Trophoblast cell (in vitro differentiated cells and primary cell): Measurements from ENCODE around the gene SGPP2.

Experiments
- DNase-seq, 2 donors: peaks; one replicate each; pipeline ENCODE4 v3.0.0-alpha.2; 2016
- H2AFZ ChIP-seq: 2 replicates; pipeline ENCODE4 v1.6.1; 2013; ENCODE audit warnings: low read length, moderate library complexity, mild to moderate bottlenecking; ENCODE audit not compliant: insufficient read depth, poor library complexity
- H2AK5ac ChIP-seq: 2 replicates; pipeline ENCODE4 v1.6.1; 2013; ENCODE audit warnings: mild to moderate bottlenecking, low read length
- H2BK120ac ChIP-seq: 2 replicates; pipeline ENCODE4 v1.6.1; 2013; ENCODE audit warnings: low read length, mild to moderate bottlenecking, moderate library complexity; ENCODE audit not compliant: insufficient read depth, poor library complexity
- H2BK12ac ChIP-seq: 2 replicates; pipeline ENCODE4 v1.6.1; 2013; ENCODE audit warnings: mild to moderate bottlenecking, low read length, moderate library complexity
- H2BK5ac ChIP-seq: 2 replicates; pipeline ENCODE4 v1.6.1; 2013; ENCODE audit warnings: low read length, low read depth, moderate library complexity, mild to moderate bottlenecking; ENCODE audit not compliant: poor library complexity
- H3K14ac ChIP-seq: 2 replicates; pipeline ENCODE4 v1.6.1; 2013; ENCODE audit warnings: mild to moderate bottlenecking, low read length
- H3K18ac ChIP-seq: 2 replicates; pipeline ENCODE4 v1.6.1; 2013; ENCODE audit warnings: mild to moderate bottlenecking, low read length
- H3K23ac ChIP-seq: 2 replicates; pipeline ENCODE4 v1.6.1; 2013; ENCODE audit warnings: low read length
- H3K27ac ChIP-seq: 2 replicates; pipeline ENCODE4 v1.5.1; 2013; ENCODE audit warnings: low read depth, mild to moderate bottlenecking, inconsistent platforms, low read length, moderate library complexity
- H3K27me3 ChIP-seq: 2 replicates; pipeline ENCODE4 v1.6.1; 2013; ENCODE audit warnings: inconsistent platforms, mild to moderate bottlenecking, low read length, moderate library complexity; ENCODE audit not compliant: insufficient read depth
- H3K36me3 ChIP-seq, 2 experiments: 1 replicate in 1 of 2; 2 replicates in 1 of 2; pipeline ENCODE4 v1.6.1; 2013; ENCODE audit warnings: low read length in 2 of 2, mild to moderate bottlenecking in 2 of 2, moderate library complexity in 1 of 2; ENCODE audit not compliant: insufficient read depth in 2 of 2, control insufficient read depth in 1 of 2
- H3K4ac ChIP-seq: 2 replicates; pipeline ENCODE4 v1.6.1; 2013; ENCODE audit warnings: low read depth, mild to moderate bottlenecking, low read length, moderate library complexity
- H3K4me1 ChIP-seq, 2 experiments: 1 replicate in 1 of 2; 2 replicates in 1 of 2; pipeline ENCODE4 v1.6.1; 2013; ENCODE audit warnings: low read length in 2 of 2, mild to moderate bottlenecking in 2 of 2, moderate library complexity in 1 of 2; ENCODE audit not compliant: insufficient read depth in 2 of 2, control insufficient read depth in 1 of 2
- H3K4me2 ChIP-seq: 2 replicates; pipeline ENCODE4 v1.6.1; 2013; ENCODE audit warnings: inconsistent platforms, mild to moderate bottlenecking, low read length, moderate library complexity
- H3K4me3 ChIP-seq: 2 replicates; pipeline ENCODE4 v1.5.1; 2013; ENCODE audit warnings: mild to moderate bottlenecking, low read depth, low read length, inconsistent platforms
- H3K79me1 ChIP-seq: one replicate; pipeline ENCODE4 v1.6.1; 2013; ENCODE audit warnings: low read length
- H3K79me2 ChIP-seq: 2 replicates; pipeline ENCODE4 v1.6.1; 2013; ENCODE audit warnings: low read length, mild to moderate bottlenecking; ENCODE audit not compliant: control insufficient read depth, insufficient read depth, poor library complexity
- H3K9ac ChIP-seq: 2 replicates; pipeline ENCODE4 v1.6.1; 2013; ENCODE audit warnings: mild to moderate bottlenecking, low read length
- H3K9me3 ChIP-seq: 2 replicates; pipeline ENCODE4 v1.6.1; 2013; ENCODE audit warnings: low read depth, mild to moderate bottlenecking, control low read depth, inconsistent platforms, low read length; ENCODE audit not compliant: insufficient read depth
- H4K12ac ChIP-seq: 2 replicates; pipeline ENCODE4 v1.6.1; 2013; ENCODE audit warnings: low read depth, mild to moderate bottlenecking, low read length, moderate library complexity
- H4K8ac ChIP-seq: 2 replicates; pipeline ENCODE4 v1.6.1; 2013; ENCODE audit warnings: low read depth, mild to moderate bottlenecking, low read length, moderate library complexity
- H4K91ac ChIP-seq: one replicate; pipeline ENCODE4 v1.6.1; 2013; ENCODE audit warnings: low read depth, mild to moderate bottlenecking, low read length, moderate library complexity
- WGBS: extraction: QIAGEN DNeasy Blood & Tissue Kit; methylation state at CpG from one replicate; pipeline ENCODE4 v1.1.7; 2013; ENCODE audit warnings: missing lambda C conversion rate; ENCODE audit not compliant: insufficient read length, insufficient coverage; ENCODE audit errors: extremely low coverage; 5-methylcytosine and 5-hydroxymethylcytosine counted together

SGPP2 gene

GRCh38 chr2:222468346-222468745 is 44.0 kb downstream of the SGPP2 start:
- H4K12ac ChIP-seq, result no peak overlapping the region
- no peak overlapping the region for H2BK120ac ChIP-seq
- H3K4me3 ChIP-seq, result no peak overlapping the region
- no peaks in the 10 kb centered on the region for H3K4me1 ChIP-seq
- H3K23ac ChIP-seq, result no peak overlapping the region
- no peak overlapping the region for H3K4ac ChIP-seq
- H3K27me3 ChIP-seq, result no peaks in the 10 kb centered on the region
- no peak for DNase-seq
- no peak overlapping the region for H4K91ac ChIP-seq
- no peak overlapping the region for H3K9ac ChIP-seq
- no CpG with 5 or more reads among the region's 4 CpGs for WGBS
- H3K79me2 ChIP-seq, result no peaks in the 10 kb centered on the region
- H2BK5ac ChIP-seq, result no peak overlapping the region
- no peak overlapping the region for H2BK12ac ChIP-seq
- H3K18ac ChIP-seq, result no peak overlapping the region
- H3K14ac ChIP-seq, result no peak overlapping the region
- H3K36me3 ChIP-seq, result no peaks in the 10 kb centered on the region
- no peak overlapping the region for H2AK5ac ChIP-seq
- no peak overlapping the region for H2AFZ ChIP-seq
- no peaks in the 10 kb centered on the region for H3K9me3 ChIP-seq
- H4K8ac ChIP-seq, result no peak overlapping the region
- H3K4me2 ChIP-seq, result no peak overlapping the region
- H3K79me1 ChIP-seq, result no peaks in the 10 kb centered on the region
- no peak overlapping the region for H3K27ac ChIP-seq

- no peak overlapping the region for H2AFZ ChIP-seq
- no peak overlapping the region for H4K12ac ChIP-seq
- H3K79me1 ChIP-seq, result no peaks in the 10 kb centered on the region
- H3K18ac ChIP-seq, result no peak overlapping the region
- H3K9me3 ChIP-seq, result no peaks in the 10 kb centered on the region
- no CpG with 5 or more reads among the region's 5 CpGs for WGBS
- no peak overlapping the region for H2AK5ac ChIP-seq
- DNase-seq, result no peak
- H4K91ac ChIP-seq, result no peak overlapping the region
- H3K23ac ChIP-seq, result no peak overlapping the region
- no peak overlapping the region for H2BK12ac ChIP-seq
- no peak overlapping the region for H3K14ac ChIP-seq
- H2BK120ac ChIP-seq, result no peak overlapping the region
- no peaks in the 10 kb centered on the region for H3K27me3 ChIP-seq
- H4K8ac ChIP-seq, result no peak overlapping the region
- no peak overlapping the region for H3K4ac ChIP-seq
- no peaks in the 10 kb centered on the region for H3K36me3 ChIP-seq
- H3K4me2 ChIP-seq, result no peak overlapping the region
- H3K4me1 ChIP-seq, result no peaks in the 10 kb centered on the region
- no peak overlapping the region for H3K27ac ChIP-seq
- no peak overlapping the region for H3K4me3 ChIP-seq
- no peak overlapping the region for H2BK5ac ChIP-seq
- no peaks in the 10 kb centered on the region for H3K79me2 ChIP-seq
- H3K9ac ChIP-seq, result no peak overlapping the region
Observed at GRCh38 chr2:222470802-222471468, 46.6 kb downstream of the SGPP2 start.

GRCh38 chr2:222477962-222478608 is 53.7 kb downstream of the SGPP2 start:
- no peak overlapping the region for H2BK12ac ChIP-seq
- no peak overlapping the region for H4K91ac ChIP-seq
- H3K4me1 ChIP-seq, result no peaks in the 10 kb centered on the region
- H3K36me3 ChIP-seq, result no peaks in the 10 kb centered on the region
- no peak overlapping the region for H3K4ac ChIP-seq
- no peaks in the 10 kb centered on the region for H3K9me3 ChIP-seq
- no CpG with 5 or more reads among the region's 14 CpGs for WGBS
- H3K4me3 ChIP-seq, result no peak overlapping the region
- no peak overlapping the region for H3K23ac ChIP-seq
- H2BK5ac ChIP-seq, result no peak overlapping the region
- DNase-seq, result no peak
- H3K79me1 ChIP-seq, result no peaks in the 10 kb centered on the region
- no peak overlapping the region for H2AFZ ChIP-seq
- H3K4me2 ChIP-seq, result no peak overlapping the region
- H3K27me3 ChIP-seq, result no peaks in the 10 kb centered on the region
- no peak overlapping the region for H2BK120ac ChIP-seq
- no peak overlapping the region for H4K8ac ChIP-seq
- no peak overlapping the region for H4K12ac ChIP-seq
- H3K79me2 ChIP-seq, result no peaks in the 10 kb centered on the region
- no peak overlapping the region for H3K9ac ChIP-seq
- H2AK5ac ChIP-seq, result no peak overlapping the region
- no peak overlapping the region for H3K18ac ChIP-seq
- no peak overlapping the region for H3K27ac ChIP-seq
- no peak overlapping the region for H3K14ac ChIP-seq

GRCh38 chr2:222479859-222480258 is 55.5 kb downstream of the SGPP2 start:
- Histone ChIP-seq H3K36me3 (no peaks in the 10 kb centered on the region), H4K8ac (no peak overlapping the region), H3K23ac (no peak overlapping the region), H4K91ac (no peak overlapping the region), H3K79me2 (no peaks in the 10 kb centered on the region), H3K27me3 (no peaks in the 10 kb centered on the region), H3K14ac (no peak overlapping the region), H3K4me1 (no peaks in the 10 kb centered on the region), H3K18ac (no peak overlapping the region), H2AFZ (no peak overlapping the region), H3K79me1 (no peaks in the 10 kb centered on the region), H3K4ac (no peak overlapping the region), H3K27ac (no peak overlapping the region), H3K9ac (no peak overlapping the region), H3K4me3 (no peak overlapping the region), H2BK120ac (no peak overlapping the region), H3K9me3 (no peaks in the 10 kb centered on the region), H4K12ac (no peak overlapping the region), H2AK5ac (no peak overlapping the region), H2BK5ac (no peak overlapping the region), H2BK12ac (no peak overlapping the region), H3K4me2 (no peak overlapping the region)
- no peak for DNase-seq
